ENCODE data around the gene MFSD2B.
"Not testable (repeated sequence)": the region's sequence is repeated elsewhere in the genome, so short reads cannot be mapped to it uniquely, and the experiment has no call there.

Gene MFSD2B

GRCh38 chr2:24019729-24020128 lies 9.8 kb downstream of the MFSD2B start:
- no peak for DNase-seq (ENCODE audit: low read depth in 3 of 3)

GRCh38 chr2:24020244-24020643 lies 10.4 kb downstream of the MFSD2B start:
- no peak for DNase-seq (ENCODE audit: low read depth in 3 of 3)

GRCh38 chr2:24021122-24021998 lies 11.5 kb downstream of the MFSD2B start:
- DNase-seq (ENCODE audit: low read depth in 3 of 3) = no peak

GRCh38 chr2:24022324-24022974 lies 12.6 kb downstream of the MFSD2B start:
- no peak for DNase-seq (ENCODE audit: low read depth in 3 of 3)

GRCh38 chr2:24022975-24023575 lies 13.2 kb downstream of the MFSD2B start:
- no peak for DNase-seq (ENCODE audit: low read depth in 3 of 3)

GRCh38 chr2:24024018-24024417 lies 14.1 kb downstream of the MFSD2B start:
- DNase-seq (ENCODE audit: low read depth in 3 of 3) = no peak

GRCh38 chr2:24024996-24025663 lies 15.2 kb downstream of the MFSD2B start:
- no peak for DNase-seq (ENCODE audit: low read depth in 3 of 3)

GRCh38 chr2:24026233-24026632 lies 16.3 kb downstream of the MFSD2B start:
- no peak for DNase-seq (ENCODE audit: low read depth in 3 of 3)

- DNase-seq (ENCODE audit: low read depth in 3 of 3) = no peak
Measured at GRCh38 chr2:24038786-24039499, 29.1 kb downstream of the MFSD2B start.

- DNase-seq (ENCODE audit: low read depth in 3 of 3) = no peak
Measured at GRCh38 chr2:24040511-24040910, 30.6 kb downstream of the MFSD2B start.

GRCh38 chr2:24043133-24043532 lies 33.2 kb downstream of the MFSD2B start:
- DNase-seq (ENCODE audit: low read depth in 3 of 3) = not testable (repeated sequence)

GRCh38 chr2:24045511-24046508 lies 35.9 kb downstream of the MFSD2B start:
- no peak for DNase-seq (ENCODE audit: low read depth in 3 of 3)

- DNase-seq (ENCODE audit: low read depth in 3 of 3) = no peak
Measured at GRCh38 chr2:24046599-24046929, 36.7 kb downstream of the MFSD2B start.

- DNase-seq (ENCODE audit: low read depth in 3 of 3) = peak; percentile 67 to 88 (median 81)
Measured at GRCh38 chr2:24046930-24047702, 37.2 kb downstream of the MFSD2B start, which contains the start of gene WDCP. WDCP (minus strand) TSS chr2:24047391; CDS start chr2:24039494, 7,897 bp downstream.

- no peak for DNase-seq (ENCODE audit: low read depth in 3 of 3)
Measured at GRCh38 chr2:24047703-24048033, 37.8 kb downstream of the MFSD2B start.

GRCh38 chr2:24048769-24049484 lies 39.0 kb downstream of the MFSD2B start:
- DNase-seq (ENCODE audit: low read depth in 3 of 3) = no peak

- DNase-seq (ENCODE audit: low read depth in 3 of 3) = peak in 1 of 3 experiments; percentile 19
Measured at GRCh38 chr2:24049485-24050021, 39.7 kb downstream of the MFSD2B start, which contains the start of gene FKBP1B. FKBP1B (plus strand) TSS chr2:24049741; CDS start chr2:24049850, 109 bp downstream.

All from stimulated activated CD4-positive, alpha-beta T cell treated with anti-CD3 and anti-CD28 coated beads, TNF-alpha, amount 100 ng/mL, for 4 hours (primary cell).